CD14-positive monocyte (primary cell): ENCODE data around the gene FAM156B. TPM values are rescaled to one million over a fixed set of nuclear protein-coding genes. Genes with fewer than 3 reads are reported as not detected.
A peak's percentile ranks its signal among the peaks of the same experiment; 100 is the strongest.
"Not testable (repeated sequence)": the region's sequence is repeated elsewhere in the genome, so short reads cannot be mapped to it uniquely, and the experiment has no call there.

Experiments
- DNase-seq, 3 donors: peaks; one replicate each; pipeline ENCODE4 v3.0.0-alpha.2; 2011 to 2022
- H2AFZ ChIP-seq: 2 replicates; pipeline ENCODE4 v1.6.0; 2012; ENCODE audit warnings: mild to moderate bottlenecking, low read depth, low read length, inconsistent platforms; ENCODE audit not compliant: insufficient read depth, poor library complexity, severe bottlenecking
- H3K27ac ChIP-seq, 2 donors: 1 replicate in 1 of 2; 2 replicates in 1 of 2; pipeline ENCODE4 v1.5.1; 2012 to 2013; ENCODE audit warnings: low read length in 2 of 2, control low read depth in 1 of 2, inconsistent platforms in 1 of 2, low read depth in 1 of 2, mild to moderate bottlenecking in 1 of 2
- H3K27me3 ChIP-seq, 2 donors: one replicate each; pipeline versions ENCODE4 v1.6.0 to v1.6.1; 2011 to 2013; ENCODE audit warnings: low read length in 2 of 2; ENCODE audit not compliant: control insufficient read depth in 2 of 2, insufficient read depth in 2 of 2
- H3K36me3 ChIP-seq, 2 donors: replicated peaks in 1 of 2; 1 replicate in 1 of 2; 2 replicates in 1 of 2; pipeline versions ENCODE4 v1.5.1 to v1.6.1; 2012 to 2013; ENCODE audit warnings: low read length in 2 of 2, control low read depth in 1 of 2, inconsistent platforms in 1 of 2, mild to moderate bottlenecking in 1 of 2; ENCODE audit not compliant: insufficient read depth in 2 of 2, control insufficient read depth in 1 of 2
- H3K4me1 ChIP-seq, 2 donors: 1 replicate in 1 of 2; 2 replicates in 1 of 2; pipeline versions ENCODE4 v1.5.1 to v1.6.1; 2012 to 2013; ENCODE audit warnings: low read length in 2 of 2, control low read depth in 1 of 2, inconsistent platforms in 1 of 2, mild to moderate bottlenecking in 1 of 2, moderate library complexity in 1 of 2; ENCODE audit not compliant: insufficient read depth in 2 of 2, control insufficient read depth in 1 of 2
- H3K4me2 ChIP-seq: replicated peaks from 2 replicates; pipeline ENCODE3; 2012; ENCODE audit warnings: low read length, moderate library complexity, mild to moderate bottlenecking; ENCODE audit not compliant: poor library complexity, severe bottlenecking; ENCODE audit errors: extremely low read depth
- H3K4me3 ChIP-seq, 3 experiments: fragments of 200-600 bp in 1 of 3; sonication (generic) in 1 of 3; replicated peaks in 1 of 3; 1 replicate in 2 of 3; 2 replicates in 1 of 3; pipeline ENCODE4 v1.5.1; 2011 to 2013; ENCODE audit warnings: low read length in 3 of 3, mild to moderate bottlenecking in 3 of 3, control low read depth in 2 of 3, low read depth in 2 of 3, inconsistent platforms in 1 of 3, moderate library complexity in 1 of 3
- H3K79me2 ChIP-seq: 2 replicates; pipeline ENCODE4 v1.6.0; 2012; ENCODE audit warnings: mild to moderate bottlenecking, control low read depth, inconsistent platforms, low read length, moderate library complexity; ENCODE audit not compliant: insufficient read depth
- H3K9ac ChIP-seq: 2 replicates; pipeline ENCODE4 v1.6.0; 2017; ENCODE audit warnings: low read length, mild to moderate bottlenecking; ENCODE audit not compliant: insufficient read depth, poor library complexity, severe bottlenecking
- H3K9me3 ChIP-seq, 2 donors: replicated peaks in 1 of 2; 1 replicate in 1 of 2; 2 replicates in 1 of 2; pipeline versions ENCODE4 v1.5.1 to v1.6.1; 2012 to 2013; ENCODE audit warnings: low read length in 2 of 2, control low read depth in 1 of 2; ENCODE audit not compliant: control insufficient read depth in 1 of 2, insufficient read depth in 1 of 2
- H4K20me1 ChIP-seq: 2 replicates; pipeline ENCODE4 v1.6.0; 2012; ENCODE audit warnings: mild to moderate bottlenecking, low read length, control low read depth, moderate library complexity; ENCODE audit not compliant: insufficient read depth
- H3K27ac Mint-ChIP-seq, 7 donors: one replicate each; pipeline ENCODE4 v1.8.0; 2020; ENCODE audit warnings: mild to moderate bottlenecking in 7 of 7, mixed read lengths in 7 of 7, moderate library complexity in 6 of 7, inconsistent platforms in 2 of 7
- H3K27me3 Mint-ChIP-seq, 3 donors: one replicate each; pipeline ENCODE4 v1.8.0; 2021 to 2022; ENCODE audit warnings: low read depth in 3 of 3, mild to moderate bottlenecking in 3 of 3, mixed read lengths in 3 of 3, moderate library complexity in 3 of 3, inconsistent platforms in 1 of 3
- H3K36me3 Mint-ChIP-seq, 2 donors: one replicate each; pipeline ENCODE4 v1.8.0; 2020; ENCODE audit warnings: mixed read lengths in 2 of 2, inconsistent platforms in 1 of 2, mild to moderate bottlenecking in 1 of 2
- H3K4me1 Mint-ChIP-seq: one replicate; pipeline ENCODE4 v1.8.0; 2020; ENCODE audit warnings: mild to moderate bottlenecking, mixed read lengths
- H3K4me3 Mint-ChIP-seq, 2 donors: one replicate each; pipeline ENCODE4 v1.8.0; 2020; ENCODE audit warnings: mild to moderate bottlenecking in 2 of 2, mixed read lengths in 2 of 2, moderate library complexity in 1 of 2
- H3K9me3 Mint-ChIP-seq, 7 donors: one replicate each; pipeline ENCODE4 v1.8.0; 2020 to 2022; ENCODE audit warnings: mixed read lengths in 7 of 7, mild to moderate bottlenecking in 6 of 7, moderate library complexity in 6 of 7, inconsistent platforms in 2 of 7
- WGBS: methylation state at CpG from one replicate; pipeline ENCODE4 v1.1.5; 2013; ENCODE audit warnings: missing lambda C conversion rate; ENCODE audit not compliant: insufficient coverage; 5-methylcytosine and 5-hydroxymethylcytosine counted together
- intact Hi-C, 2 donors: fragments of 100-400 bp; cut with micrococcal nuclease; formaldehyde crosslinking; loops; one replicate each; pipeline versions ENCODE4 v1.15.0 to v1.15.1; 2023
- polyA plus RNA-seq, 3 donors: library from polyadenylated mRNA; depleted of rRNA in 1 of 3; unstranded in 2 of 3; stranded (reverse) in 1 of 3; fragments of 300-500 nt in 2 of 3; fragments of >200 nt in 1 of 3; fragmentation: Illumina TruSeq in 2 of 3; gene quantifications; 1 replicate in 2 of 3; 2 replicates in 1 of 3; pipeline ENCODE4 v1.2.3, GENCODE V29; 2012 to 2021
- TF ChIP-seq, protein P1 (sequence below): fragments of 200-600 bp; IDR thresholded peaks from one replicate; pipeline ENCODE4 v1.8.0; 2022; ENCODE audit warnings: antibody characterized with exemption, mild to moderate bottlenecking

FAM156B gene
- polyA plus RNA-seq, 3 donors, result 9.4 to 150 (median 10.9) TPM

DNA sequence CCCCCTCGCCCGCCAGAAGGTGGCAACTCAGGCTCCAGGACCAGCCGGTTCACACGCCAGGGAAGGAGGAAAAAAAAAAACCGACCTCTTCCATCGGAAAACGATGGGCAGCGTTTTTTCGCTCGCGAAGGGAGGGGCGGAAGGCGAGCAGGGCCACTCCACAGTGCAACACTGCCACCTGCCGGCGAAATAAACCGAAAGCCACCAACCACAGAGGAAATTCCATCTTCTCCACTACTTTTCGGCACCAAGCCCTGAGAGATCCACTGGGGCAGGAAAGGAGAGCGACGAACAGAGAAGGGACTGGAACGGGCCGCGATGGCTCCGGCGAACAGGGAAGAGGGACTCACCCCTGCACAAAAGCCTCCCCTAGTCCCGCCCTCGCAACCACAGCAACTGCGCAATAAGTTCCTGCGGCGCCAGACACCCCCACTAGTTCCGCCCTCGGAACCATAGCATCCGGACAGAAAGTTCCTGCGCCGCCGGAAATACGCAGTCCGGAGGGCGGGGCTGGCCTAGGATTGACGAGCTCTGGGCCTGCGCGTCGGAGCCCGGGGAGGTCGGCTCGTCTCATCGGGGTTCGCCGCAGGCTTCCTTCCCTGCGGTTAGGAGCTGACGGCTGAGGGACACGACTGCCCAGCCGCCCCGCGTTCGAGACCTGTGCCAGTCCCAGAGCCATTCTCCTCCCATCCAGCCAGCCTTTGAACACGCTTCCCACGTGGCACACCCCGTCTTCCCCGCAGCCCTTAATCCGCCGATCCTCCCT is 37.8 kb downstream of the FAM156B start:
- peaks cover 0 to 4% of the 10 kb centered on the region in 2 donors for H3K36me3 Mint-ChIP-seq
- Histone ChIP-seq H3K4me2 (peak overlapping the region; percentile 81), H4K20me1 (no peaks in the 10 kb centered on the region), H3K9me3 (no peaks in the 10 kb centered on the region), H3K4me1 (peaks cover 4 to 14% of the 10 kb centered on the region in 2 donors), H3K36me3 (no peaks in the 10 kb centered on the region), H3K4me3 (peak overlapping the region; percentile 68 to 86 (median 77)), H3K27me3 (no peaks in the 10 kb centered on the region), H2AFZ (peak overlapping the region; percentile 80), H3K9ac (peak overlapping the region; percentile 68), H3K79me2 (no peaks in the 10 kb centered on the region), H3K27ac (peak overlapping the region; percentile 91 to 92)
- peaks cover 0 to 12% (median 2%) of the 10 kb centered on the region in 3 donors for H3K27me3 Mint-ChIP-seq
- H3K27ac Mint-ChIP-seq, result peak overlapping the region; percentile 93 to 99 (median 97)
- H3K4me3 Mint-ChIP-seq, result peak overlapping the region; percentile 89 to 97
- DNase-seq, result peak; percentile 85 to 96 (median 94)
- intact Hi-C loops, result no loop called here
- peaks cover 0 to 15% (median 1%) of the 10 kb centered on the region in 7 donors for H3K9me3 Mint-ChIP-seq
- TF ChIP-seq, protein P1, sequence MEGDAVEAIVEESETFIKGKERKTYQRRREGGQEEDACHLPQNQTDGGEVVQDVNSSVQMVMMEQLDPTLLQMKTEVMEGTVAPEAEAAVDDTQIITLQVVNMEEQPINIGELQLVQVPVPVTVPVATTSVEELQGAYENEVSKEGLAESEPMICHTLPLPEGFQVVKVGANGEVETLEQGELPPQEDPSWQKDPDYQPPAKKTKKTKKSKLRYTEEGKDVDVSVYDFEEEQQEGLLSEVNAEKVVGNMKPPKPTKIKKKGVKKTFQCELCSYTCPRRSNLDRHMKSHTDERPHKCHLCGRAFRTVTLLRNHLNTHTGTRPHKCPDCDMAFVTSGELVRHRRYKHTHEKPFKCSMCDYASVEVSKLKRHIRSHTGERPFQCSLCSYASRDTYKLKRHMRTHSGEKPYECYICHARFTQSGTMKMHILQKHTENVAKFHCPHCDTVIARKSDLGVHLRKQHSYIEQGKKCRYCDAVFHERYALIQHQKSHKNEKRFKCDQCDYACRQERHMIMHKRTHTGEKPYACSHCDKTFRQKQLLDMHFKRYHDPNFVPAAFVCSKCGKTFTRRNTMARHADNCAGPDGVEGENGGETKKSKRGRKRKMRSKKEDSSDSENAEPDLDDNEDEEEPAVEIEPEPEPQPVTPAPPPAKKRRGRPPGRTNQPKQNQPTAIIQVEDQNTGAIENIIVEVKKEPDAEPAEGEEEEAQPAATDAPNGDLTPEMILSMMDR, result peak; percentile 80
- peaks cover 8% of the 10 kb centered on the region for H3K4me1 Mint-ChIP-seq
- 0% methylated on average over 32 of the region's 61 CpGs for WGBS

DNA sequence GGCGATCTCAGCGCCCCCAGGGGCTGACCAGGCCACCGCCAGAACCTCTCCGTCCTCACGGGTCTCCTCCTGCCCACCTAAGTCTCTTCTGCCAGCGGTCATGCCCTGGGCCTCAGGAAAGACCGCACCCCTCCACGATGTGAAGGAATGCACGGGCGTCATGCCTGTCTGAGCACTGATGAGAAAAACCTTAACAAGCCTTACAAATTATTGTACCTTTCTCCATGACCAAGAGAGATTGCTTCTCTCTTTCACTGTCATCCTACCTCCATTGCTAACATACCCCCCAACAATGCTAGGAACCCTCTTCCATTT is 38.3 kb downstream of the FAM156B start:
- H3K9me3 Mint-ChIP-seq, result peaks cover 0 to 15% (median 1%) of the 10 kb centered on the region in 7 donors
- 0% methylated on average over 5 of the region's 10 CpGs for WGBS
- not testable (repeated sequence) for H3K4me1 Mint-ChIP-seq

DNA sequence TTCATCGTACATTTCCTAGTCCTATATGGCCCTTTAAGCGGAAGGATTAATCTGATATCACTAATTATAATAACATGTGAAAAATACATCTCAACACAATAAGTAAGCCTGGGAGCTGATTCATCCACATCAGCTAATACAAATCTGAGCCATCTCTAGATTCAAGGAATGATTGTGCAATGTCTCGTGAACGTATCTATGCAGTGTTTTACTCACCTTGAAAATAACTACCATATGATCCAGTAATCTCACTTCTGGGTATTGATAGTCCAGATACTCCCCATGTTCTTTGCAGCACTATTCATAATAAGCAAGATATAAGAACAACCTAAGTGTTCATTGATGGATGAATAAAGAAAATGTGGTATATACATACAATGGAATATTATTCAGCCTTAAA is 43.6 kb downstream of the FAM156B start:
- H3K9ac ChIP-seq, H3K36me3 Mint-ChIP-seq, DNase-seq, H3K27ac ChIP-seq, H3K36me3 ChIP-seq, H3K4me2 ChIP-seq, H3K27ac Mint-ChIP-seq, H3K4me1 ChIP-seq, intact Hi-C loops, H3K4me3 Mint-ChIP-seq, H3K27me3 ChIP-seq, H3K4me1 Mint-ChIP-seq, H3K4me3 ChIP-seq, H3K9me3 Mint-ChIP-seq, H3K9me3 ChIP-seq, H3K79me2 ChIP-seq, H4K20me1 ChIP-seq, H2AFZ ChIP-seq, H3K27me3 Mint-ChIP-seq: not testable (repeated sequence)
- no CpG with 5 or more reads among the region's 4 CpGs for WGBS

More for the DNA sequence above, 38.3 kb downstream of the FAM156B start:
- H3K9me3 ChIP-seq, intact Hi-C loops, H3K27me3 ChIP-seq, H3K36me3 Mint-ChIP-seq, H3K36me3 ChIP-seq, H4K20me1 ChIP-seq, H3K79me2 ChIP-seq, DNase-seq: not testable (repeated sequence)
- Histone ChIP-seq H3K27ac (peak overlapping the region; percentile 91 to 92), H3K4me3 (peak overlapping the region; percentile 68 to 86 (median 77)), H2AFZ (peak overlapping the region; percentile 80), H3K9ac (peak overlapping the region; percentile 68), H3K4me2 (peak overlapping the region; percentile 81), H3K4me1 (peaks cover 4 to 14% of the 10 kb centered on the region in 2 donors)
- H3K4me3 Mint-ChIP-seq, result peak overlapping the region; percentile 89 to 97
- peaks cover 0 to 12% (median 2%) of the 10 kb centered on the region in 3 donors for H3K27me3 Mint-ChIP-seq
- peak overlapping the region; percentile 93 to 99 (median 97) for H3K27ac Mint-ChIP-seq

DNA sequence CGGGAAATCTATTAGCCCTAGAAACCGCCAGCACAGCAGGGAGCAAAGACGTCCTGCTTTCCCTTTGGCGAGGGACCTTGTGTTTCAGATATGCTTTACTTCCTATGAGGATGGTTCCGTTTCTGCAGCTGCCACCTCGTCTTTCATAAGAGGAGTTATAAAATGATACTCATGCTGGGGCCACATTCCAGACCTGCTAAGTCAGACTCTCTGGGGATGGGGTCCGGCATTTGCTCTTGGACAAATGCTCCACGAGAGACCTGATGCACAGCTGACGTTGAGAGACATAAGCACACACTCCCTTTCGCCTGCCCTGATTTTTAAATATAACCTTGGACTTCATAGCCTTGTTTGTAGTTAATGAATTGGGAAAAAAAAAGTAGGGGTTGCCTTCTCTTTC is 44.6 kb downstream of the FAM156B start:
- H3K36me3 Mint-ChIP-seq, H3K27me3 Mint-ChIP-seq, H3K4me3 Mint-ChIP-seq, H3K9ac ChIP-seq, intact Hi-C loops, H3K4me1 ChIP-seq, H2AFZ ChIP-seq, H3K27me3 ChIP-seq, DNase-seq, H3K9me3 ChIP-seq, H3K79me2 ChIP-seq, H3K27ac ChIP-seq, H3K4me3 ChIP-seq, H3K4me2 ChIP-seq, H3K27ac Mint-ChIP-seq, H3K4me1 Mint-ChIP-seq, H3K9me3 Mint-ChIP-seq, H3K36me3 ChIP-seq, H4K20me1 ChIP-seq: not testable (repeated sequence)
- WGBS, result no CpG with 5 or more reads among the region's 10 CpGs
